NCI-H2196 treated with DMSO at 0.1 percent for 48 hours (cell line): ENCODE data around the gene ROBO1.

Source experiments
- DNase-seq: peaks from one replicate; lab custom pipeline; 2025; ENCODE audit not compliant: unreplicated experiment; lab: John Stamatoyannopoulos, UW

Gene ROBO1

DNA sequence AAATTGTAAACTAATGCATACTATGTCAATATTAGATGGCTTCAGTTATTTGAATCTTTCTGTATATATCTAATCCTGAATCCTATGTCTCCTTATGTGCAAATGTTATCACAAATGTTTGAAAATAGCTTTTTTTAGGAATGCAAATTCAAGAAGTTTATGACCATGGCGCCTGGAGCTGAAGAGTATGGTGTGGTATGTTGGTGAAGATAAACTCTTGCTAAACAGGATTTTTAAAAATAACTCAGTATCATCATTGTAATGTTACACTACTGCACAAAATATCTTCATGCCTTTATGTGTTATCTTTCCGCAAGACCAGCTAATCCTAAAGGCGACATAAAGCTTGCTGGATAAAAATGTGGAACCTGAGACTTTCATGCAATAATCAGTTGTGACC is 382.6 kb downstream of the ROBO1 start:
- no peak for DNase-seq

DNA sequence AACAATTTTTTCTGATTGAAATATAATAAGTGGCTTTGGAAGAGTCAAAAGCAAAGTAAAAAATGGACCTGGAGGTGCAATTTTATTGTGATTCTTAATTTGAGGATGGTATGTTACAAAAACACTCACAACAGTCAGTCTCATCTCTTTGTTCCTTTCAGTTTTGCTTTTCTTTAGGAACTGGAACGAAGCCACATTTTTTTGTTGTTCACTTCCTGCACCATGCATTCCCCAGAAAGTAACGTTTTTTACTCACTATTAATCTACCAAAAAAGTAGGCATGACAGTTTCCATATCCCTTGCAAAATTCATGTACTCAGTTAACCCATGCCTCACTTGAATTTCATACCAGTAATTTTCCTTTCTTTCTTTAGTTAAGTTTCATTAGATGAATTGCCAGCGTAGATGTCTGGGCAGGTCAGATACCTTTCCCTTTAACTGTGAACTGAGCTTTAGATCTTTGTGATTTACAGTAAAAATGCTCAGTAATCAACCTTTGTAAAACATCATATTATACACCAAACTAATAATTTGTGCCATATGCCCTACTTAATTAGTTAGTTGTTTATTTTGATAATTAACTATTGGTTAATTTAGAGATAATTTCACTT is 384.3 kb downstream of the ROBO1 start:
- no peak for DNase-seq

DNA sequence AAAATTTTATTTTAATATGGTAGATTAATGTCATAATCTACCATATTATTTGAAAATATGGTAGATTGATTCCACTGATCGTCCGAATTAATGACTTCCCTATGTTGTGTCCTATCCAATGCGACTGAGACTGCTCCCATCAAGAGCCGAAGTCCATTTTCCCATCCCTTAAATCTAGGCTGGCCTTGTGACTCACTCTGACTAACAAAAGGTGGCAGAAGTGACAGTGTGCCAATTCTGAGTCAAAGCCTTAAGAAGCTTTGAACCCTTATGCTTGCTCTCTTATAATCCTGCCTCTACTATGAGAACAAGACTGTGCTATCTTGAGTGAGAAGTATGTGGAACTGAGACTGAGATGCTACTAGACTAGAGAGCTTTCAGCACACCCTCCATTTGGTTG is 387.2 kb downstream of the ROBO1 start:
- DNase-seq: no peak

DNA sequence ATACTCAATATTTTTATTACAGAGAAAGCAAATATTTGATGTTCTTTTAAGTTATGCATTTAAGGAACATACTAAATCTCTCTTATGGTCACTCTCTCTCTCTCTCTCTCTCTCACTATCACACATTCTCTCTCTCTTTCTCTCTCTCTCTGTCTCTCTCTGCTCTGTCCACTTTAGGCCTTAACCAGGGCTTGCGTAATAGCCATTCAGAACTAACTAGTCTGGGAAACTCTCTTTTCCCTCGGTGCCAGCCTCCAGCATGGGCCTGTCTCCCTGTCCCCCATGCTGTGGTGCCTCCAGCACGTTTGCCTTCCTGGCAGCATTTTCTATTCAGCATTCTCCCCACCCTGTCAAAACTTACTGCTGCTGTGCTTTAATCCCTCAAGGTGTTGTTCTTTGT is 389.7 kb downstream of the ROBO1 start:
- DNase-seq: no peak

DNA sequence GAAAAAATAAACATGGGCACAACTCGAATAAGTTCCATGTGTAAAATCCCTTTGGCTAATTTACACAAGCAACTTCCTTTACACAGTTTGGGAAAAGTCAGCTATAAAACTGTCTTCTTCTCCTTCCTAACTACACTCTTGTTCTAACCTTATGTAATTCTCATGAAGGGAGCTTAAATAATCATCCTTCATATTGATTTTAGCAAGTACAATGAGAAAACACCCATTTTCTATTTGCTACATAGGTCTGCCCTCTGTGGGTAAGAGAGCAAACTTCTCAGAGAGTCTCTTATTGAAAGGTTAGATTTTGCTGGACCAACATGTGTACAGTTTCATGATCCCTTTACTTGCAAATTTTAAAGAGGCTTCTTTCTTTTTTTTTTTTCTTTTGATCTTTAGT is 398.5 kb downstream of the ROBO1 start:
- no peak for DNase-seq

DNA sequence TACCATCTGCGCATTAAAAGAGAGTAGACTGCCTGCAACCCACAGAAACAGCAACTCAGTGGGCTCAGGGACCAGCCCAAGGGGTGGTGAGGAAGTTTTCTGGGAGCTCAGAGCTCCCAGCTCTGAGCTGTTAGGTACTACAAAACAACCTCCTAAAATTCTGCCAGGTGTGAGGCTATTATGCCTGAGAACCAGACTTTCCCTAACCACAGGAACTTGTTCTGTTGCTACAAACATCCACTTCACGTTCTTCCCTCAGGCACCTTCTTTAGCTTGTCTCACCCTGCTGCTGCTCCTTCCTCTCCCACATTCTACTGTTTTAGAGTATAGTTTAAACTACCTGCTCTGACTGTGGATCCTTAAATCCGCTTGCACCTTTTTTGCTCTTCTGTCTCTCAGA is 399.4 kb downstream of the ROBO1 start:
- DNase-seq: no peak

DNA sequence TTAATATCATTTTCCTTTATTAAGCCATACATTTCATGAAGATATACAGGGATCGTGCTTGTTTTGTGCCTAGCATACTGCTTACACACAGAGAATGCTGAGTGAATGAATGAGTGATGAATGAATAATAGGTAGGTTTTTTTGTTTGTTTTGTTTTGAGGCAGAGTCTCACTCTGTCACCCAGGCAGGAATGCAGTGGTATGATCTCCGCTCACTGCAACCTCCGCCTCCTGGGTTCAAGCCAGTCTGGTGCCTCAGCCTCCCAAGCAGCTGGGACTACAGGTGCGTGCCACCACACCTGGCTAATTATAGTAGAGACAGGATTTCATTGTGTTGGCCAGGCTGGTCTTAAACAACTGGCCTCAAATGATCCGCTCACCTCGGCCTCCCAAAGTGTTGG is 400.0 kb downstream of the ROBO1 start:
- no peak for DNase-seq

DNA sequence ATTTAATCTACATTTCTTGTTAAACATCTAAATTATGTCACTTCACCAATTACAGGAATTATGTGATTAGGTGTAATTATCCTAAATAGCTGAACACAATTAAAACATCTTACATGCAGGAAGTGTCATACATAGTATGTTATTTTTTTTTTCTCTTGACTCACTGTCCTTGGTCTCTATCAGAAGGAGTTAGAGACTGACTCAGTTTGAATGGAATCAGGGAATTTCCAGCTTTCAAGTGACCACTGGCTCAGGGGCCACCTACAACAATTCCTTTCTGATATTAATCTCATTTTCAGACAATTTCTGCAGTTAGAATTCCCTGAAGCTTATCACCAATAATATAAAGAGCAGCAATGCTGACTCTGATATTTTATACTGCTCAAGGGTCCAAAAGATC is 400.7 kb downstream of the ROBO1 start:
- DNase-seq: no peak

DNA sequence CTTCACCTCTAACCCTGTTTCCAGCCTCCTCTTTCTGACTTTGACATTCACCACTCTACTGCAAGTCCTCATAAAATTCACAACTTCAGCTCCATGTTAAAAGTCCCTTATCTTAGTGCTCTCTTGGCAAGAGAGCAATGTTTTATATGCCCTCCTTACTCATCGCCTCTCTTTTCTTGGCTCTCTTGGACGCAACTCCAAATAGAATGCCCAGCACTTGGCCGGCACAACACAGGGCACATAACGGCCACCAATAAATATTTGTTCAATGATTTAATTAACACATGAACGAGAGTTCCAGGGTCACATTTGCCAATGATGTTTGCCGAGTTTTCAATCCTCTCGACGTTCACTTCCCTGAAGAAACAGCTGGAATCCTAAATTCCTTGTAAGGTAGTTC is 401.4 kb downstream of the ROBO1 start:
- no peak for DNase-seq

DNA sequence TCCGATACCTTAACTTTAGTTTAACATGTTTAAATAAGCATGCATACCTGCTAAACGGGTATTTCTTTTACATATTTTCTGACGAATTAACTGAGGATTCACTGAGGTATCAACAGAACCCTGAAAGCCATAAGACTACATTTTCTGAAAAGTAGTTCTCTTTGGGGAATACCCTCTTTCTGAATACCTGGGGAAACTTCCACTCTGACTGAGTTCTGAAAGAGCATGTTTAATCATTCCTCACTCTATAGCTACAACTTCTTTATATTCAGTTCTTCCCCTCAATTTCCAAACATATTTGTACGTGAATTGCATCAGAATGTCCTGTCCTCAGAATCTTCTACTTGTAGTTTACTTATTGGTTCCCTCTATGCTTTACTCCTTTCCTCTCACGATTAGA is 403.0 kb downstream of the ROBO1 start:
- DNase-seq: no peak

DNA sequence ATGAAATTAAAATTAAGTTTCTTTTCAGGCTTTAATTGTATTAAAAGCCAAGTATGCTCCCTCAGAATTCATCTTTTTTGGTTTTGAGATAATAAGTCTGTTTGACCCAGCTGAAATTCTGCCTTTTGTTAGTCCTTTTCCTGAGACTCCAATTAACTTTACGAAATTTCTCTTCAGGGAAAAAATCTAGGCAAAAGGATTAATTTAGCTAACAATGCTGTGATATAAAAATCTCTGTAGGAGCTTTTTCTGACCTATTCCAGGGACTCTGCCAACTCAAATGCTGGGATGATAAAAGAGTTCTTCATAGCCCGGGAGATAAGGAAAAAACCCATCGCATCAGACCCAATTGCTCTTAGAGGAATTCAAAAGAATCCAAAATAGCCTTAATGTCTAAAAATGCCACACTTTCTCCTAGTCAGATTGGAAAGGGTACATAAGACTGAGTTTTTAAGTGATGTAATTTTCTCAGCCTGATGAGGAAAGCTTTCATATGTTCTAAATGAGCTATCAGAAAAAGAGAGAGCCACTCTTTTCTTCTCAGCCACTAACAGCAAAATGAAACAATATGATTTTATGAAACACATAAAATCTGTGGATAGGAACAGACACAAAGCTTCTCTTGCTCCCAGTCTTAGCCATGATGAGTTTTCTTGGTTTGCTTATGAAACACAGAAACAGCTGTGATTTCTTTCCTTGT is 405.1 kb downstream of the ROBO1 start:
- no peak for DNase-seq

DNA sequence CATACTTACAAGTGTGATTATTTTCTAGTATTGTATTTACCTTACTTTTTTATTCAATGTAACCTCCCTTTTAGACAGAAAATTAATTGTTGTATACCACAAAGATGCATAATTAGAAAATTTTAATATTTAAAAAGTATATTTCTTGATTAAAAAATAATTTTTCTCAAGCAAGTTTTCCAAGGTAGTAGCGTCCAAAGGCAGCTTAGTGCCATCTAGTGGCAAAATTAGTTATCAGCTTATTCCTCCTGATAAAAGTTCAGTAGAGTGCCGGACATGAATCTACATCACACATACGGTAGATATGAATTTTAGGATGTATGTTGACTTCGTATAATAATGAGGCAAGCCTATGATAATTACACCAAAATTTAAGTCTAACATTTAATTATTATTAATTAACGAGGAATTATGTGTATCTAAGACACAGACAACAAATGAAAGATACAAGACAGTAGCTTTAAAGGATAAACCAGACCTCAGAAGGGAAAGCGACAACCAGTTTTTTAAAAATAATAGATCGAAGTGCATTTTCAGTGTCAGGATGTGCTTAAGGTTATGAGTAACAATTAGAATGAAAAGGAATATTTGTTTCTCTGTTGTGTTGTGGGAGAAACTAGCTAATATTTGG is 405.9 kb downstream of the ROBO1 start:
- DNase-seq: no peak

DNA sequence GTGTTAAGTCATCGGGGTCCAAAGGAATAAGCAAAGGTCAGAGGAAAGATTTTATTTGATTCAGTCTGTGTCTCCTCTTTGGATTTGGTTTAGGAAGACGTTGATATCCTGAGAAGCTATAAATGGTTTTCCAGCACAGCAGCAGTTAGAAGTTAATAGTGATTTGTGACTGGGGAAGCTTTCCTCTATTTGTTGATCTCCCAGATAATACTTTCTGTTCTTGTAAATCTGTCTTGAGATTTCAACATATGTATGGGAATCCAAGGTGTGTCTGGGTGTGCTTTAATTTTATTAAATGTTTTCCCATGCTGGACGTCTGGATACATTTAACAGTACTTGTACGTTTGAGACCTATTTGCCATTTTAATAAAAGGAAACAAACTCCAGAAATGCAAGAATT is 409.5 kb downstream of the ROBO1 start:
- no peak for DNase-seq

DNA sequence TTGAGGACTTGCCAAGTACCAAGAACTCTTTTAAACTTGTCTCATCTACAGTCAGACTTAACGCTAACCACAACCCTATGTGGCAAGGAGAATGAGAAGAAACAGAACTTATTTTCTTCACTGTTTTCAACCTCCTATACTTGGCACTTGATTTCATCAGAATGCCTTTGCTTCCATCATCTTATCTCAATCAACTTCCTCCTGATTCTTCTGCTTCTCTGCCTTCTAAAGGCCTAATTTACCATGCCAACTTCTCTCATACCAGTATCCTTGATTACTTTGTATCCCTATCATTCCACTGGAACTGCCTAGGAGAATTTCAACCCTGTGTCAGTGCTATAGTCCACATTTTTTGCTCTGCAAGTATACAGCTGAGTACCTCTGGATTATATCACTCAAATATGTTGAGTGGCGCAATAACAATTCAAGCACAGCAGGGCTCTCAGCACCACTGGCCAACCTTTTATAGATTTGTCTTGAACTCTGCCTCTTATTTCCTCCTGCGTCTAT is 413.6 kb downstream of the ROBO1 start:
- no peak for DNase-seq

DNA sequence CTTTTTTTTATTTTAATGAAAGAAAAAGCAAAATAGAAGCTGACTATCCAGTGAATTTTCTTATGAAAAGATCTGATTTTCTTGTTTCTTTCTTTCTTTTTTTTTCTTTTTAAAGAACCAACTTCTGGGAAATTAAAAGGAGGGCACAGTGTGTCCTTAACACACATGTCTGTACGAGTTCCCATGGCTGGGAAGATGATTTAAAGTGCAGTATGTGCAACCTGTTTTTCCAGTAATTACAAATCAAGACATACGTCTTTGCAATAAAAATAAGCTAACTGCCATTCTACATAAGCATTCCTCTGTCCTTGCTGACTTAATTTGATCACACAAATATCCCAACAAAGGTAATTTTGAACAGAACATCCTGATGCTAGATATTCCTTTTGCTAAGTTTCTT is 416.1 kb downstream of the ROBO1 start:
- DNase-seq: no peak

DNA sequence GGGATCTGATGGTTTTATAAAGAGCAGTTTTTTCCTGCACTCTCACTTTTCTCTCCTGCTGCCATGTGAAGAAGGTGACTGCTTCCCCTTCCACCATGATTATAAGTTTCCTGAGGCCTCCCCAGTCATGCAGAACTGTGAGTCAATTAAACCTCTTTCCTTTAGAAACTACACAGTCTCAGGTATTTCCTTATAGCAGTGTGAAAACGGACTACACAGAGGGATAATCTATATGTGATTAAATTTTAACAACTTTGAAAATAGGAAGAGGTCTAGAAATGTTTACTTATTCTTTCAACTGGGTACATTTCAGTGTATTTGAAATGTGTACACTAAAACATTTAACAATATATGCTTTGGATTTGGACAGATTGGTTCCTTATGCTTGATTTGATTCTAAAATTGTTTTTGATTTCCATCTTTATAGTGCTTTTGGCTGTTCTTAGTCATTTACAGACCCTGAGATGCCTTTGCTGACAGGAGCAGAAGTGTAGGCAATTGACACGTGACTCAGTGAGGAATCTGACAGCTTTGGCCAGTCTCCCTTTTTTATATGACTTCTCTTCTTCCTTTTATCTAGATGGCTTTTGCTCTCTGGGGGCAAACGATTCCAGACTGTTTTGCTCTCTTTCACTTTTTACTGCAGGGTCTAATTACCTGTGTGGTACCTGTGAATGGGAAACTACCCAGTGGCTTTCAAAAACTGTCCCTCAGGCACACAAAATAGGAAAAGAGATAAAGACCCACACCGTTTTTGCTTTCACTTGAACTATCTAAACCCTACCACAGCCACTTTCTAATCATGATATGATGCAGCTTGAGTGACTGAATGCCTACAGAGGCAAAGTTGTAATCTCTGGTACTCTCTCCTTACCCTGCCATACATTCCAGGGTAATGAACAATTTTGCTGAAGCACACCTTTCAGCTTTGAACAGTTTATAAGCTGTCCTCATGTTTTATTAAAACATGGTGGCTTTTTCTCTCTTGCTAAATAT is 422.6 kb downstream of the ROBO1 start:
- no peak for DNase-seq

DNA sequence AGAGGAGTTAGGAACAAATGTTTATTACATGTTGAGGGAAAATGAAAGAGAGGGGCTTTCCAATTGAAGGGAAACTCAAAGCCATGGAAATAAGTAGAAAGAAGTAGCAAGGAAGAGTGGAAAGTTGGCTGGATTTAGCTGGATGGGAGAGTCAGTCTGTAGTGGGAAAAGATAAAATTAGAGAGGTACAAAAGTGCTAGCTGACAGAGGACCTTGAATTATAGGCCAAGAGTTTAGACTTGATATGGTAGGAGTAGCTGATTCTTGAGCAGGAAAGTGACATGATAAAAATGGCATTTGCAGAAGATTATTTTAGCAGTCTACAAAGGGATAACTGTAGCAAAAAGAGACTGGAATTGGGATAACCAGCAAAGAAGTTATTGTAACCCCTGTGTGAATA is 425.8 kb downstream of the ROBO1 start:
- no peak for DNase-seq

DNA sequence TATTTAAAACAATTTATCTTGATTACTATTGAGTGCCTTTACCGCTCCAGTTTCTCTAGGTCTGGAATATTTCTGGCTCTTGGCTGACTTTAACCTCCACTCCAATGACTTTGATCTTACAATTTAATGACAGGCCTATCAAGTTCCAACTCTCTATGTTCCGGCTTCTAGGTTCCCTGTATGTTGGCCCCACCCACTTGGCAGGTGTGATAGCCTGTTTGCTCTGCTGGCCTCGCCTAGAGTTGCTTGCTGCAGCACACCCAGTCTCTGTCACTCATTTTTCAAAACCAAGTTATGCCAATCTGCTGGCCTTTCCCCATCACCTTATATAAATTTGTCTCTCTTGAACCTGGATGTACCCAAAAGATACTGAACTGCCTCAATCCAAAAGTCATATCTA is 428.0 kb downstream of the ROBO1 start:
- DNase-seq: no peak

DNA sequence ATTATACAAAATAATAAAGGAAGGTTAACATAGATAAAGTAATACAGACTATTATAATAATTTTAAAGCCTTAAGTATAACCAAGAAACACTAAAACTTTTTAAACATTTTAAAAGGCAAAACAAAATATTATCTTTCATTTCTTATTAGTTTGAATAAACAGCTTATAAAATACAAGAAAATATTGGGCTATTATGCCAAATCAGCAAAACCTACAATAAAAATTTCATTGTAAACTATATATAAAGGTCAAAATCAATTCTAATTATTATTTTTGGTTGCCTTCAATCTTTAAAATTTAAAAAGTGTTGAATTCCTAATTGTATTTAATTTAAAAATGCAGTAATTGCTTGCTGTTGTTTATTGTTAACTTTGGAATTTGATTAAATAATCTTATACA is 430.0 kb downstream of the ROBO1 start:
- DNase-seq: no peak

DNA sequence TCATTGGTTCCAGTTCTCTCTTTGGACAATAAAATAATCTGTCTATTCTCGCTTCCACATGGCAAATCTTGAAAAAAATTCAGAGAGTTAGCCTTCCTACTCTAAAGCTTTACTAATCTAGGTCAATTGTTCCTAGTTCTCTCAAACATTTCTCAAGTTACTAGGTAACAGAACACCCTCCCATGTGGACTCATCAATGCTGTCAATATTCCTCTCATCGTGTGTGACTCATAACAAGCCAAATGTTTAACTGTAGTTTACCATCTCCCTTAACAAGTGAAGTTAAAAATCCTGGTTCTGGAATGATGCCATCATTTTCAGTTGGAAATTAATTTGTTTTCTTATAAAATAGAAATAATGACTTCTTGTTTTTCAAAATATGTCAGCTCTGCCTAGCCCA is 438.6 kb downstream of the ROBO1 start:
- no peak for DNase-seq

DNA sequence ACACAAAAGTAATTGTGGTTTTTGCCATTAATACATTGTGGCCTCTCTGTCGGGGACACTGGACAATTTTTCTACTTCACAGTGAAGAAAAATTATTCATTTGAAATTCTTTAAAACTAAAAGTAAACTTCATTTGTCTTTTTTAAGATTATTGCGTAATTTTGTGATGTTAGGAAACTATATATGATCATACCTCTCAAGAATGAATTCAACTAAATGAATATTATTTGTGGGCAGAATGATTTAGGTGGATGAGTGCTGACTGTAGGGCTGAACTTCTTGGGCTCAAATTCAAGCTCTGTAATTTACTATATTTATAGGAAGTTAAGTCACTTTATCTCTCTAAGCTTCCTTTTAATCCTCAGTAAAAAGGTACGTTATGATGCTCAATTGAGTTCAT is 441.2 kb downstream of the ROBO1 start:
- no peak for DNase-seq
